Raji (cell line): Measurements from ENCODE around the gene SLC25A26.

Source experiments
- POLR2A ChIP-seq: IDR thresholded peaks from 2 replicates; pipeline ENCODE4 v1.6.1; 2011; ENCODE audit warnings: low read depth, low read length, control low read depth; ENCODE audit not compliant: insufficient read depth

The SLC25A26 gene

DNA sequence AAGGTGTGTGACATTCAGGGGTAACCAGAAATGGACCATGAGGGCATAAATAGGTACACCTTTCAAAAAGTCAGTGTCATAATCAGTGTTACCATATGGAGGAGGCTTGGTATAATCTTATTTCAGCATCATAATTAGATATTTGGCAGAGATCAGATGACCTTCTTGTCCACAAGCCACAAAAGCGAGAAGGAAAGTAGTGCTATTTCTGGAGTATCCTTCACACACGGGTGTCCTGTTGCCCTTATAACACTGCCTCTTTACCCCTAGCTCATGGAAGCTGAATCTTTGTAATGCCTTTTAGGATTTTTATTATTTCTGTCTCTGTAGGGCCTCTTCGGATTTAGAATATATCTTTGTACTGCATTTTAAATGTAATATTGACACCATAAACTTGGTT, 147.2 kb downstream of the SLC25A26 start:
- TF ChIP-seq POLR2A = no peak

DNA sequence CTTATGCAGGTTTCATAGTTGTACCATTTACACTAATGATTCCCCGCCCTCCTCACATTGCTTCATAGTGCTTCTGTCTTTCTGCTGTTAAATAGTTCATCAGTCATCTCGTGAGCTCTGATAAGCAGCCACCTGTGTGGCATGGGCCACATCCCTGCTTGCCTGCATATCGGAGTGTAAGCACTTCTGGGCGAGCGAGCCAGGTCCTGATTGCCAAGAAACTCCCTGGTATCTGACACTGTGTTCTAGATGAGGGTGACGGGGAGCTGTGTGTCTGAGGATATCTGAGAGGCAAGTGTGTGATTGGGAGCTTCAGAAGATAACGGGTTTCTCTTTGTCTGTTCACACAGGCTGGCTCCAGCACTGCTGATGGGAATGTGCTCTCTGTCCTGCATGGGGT, 149.4 kb downstream of the SLC25A26 start:
- no peak for TF ChIP-seq POLR2A

DNA sequence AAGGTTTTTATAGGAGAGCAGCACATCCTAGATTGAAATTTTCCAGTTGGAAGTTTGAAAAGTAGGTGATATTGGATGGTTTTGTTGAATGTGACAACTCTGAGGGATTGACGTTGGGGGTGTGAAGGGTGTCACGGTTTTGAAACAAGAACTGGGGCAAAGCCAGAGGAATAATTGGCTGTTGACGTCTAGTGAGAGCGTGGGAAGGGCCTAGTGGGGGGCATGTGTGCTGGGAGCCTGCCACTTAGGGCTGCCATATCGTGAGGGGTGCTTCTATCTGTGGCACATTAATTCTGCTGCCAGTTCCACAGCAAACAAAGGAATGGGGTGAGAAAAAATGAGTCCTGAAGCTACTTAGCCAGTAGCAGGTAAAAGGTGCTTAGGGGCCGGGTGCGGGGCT, 150.6 kb downstream of the SLC25A26 start:
- no peak for TF ChIP-seq POLR2A

DNA sequence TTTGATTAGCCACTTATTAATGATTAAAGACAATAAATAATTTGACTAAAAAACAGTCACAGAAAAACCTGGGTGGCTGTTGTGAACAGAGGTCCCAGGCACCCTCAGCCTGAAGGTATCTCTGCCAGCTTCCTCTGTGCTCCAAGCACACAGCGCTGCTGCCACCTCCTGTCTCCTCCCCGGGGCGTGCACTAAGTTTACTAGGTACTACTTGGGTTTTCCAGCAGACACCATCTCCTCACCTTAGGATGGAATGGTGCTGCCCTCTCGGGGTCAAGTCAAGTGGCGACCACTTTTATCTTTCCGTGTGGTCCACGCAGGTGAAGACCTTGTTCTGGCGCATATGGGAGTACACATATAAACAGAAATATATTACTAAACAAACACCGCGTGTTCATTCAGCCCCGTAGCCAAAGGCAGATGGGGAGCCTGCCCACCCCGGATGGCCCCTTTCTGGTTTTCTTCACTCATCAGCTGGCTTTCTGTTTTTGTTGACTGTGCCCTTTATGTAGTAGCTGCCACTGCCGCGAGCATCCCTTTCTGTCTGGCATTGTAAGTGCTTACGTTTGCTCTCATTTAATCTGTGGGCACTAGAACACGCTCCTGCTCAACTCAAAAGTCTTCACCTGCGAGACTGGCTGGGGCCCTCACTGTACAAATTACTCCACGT, 152.0 kb downstream of the SLC25A26 start:
- TF ChIP-seq POLR2A = no peak

DNA sequence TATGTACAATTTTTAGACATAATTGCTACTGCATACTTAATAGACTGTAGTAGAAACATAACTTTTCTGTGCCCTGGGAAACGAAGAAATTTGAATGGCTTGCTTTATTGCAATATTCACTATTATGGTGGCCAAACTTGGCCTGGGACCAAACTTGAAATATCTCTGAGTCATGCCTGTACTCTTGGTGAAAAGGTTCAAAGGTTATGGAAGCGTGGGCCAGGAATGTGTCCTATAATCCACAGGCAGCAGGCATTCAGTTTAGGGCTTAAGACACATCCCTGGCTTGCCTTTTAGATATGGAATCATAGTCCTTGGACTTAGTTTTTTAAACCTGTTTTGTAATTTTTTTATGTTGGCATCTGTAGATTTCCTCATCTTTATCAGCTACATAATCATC, 155.8 kb downstream of the SLC25A26 start:
- no peak for TF ChIP-seq POLR2A

DNA sequence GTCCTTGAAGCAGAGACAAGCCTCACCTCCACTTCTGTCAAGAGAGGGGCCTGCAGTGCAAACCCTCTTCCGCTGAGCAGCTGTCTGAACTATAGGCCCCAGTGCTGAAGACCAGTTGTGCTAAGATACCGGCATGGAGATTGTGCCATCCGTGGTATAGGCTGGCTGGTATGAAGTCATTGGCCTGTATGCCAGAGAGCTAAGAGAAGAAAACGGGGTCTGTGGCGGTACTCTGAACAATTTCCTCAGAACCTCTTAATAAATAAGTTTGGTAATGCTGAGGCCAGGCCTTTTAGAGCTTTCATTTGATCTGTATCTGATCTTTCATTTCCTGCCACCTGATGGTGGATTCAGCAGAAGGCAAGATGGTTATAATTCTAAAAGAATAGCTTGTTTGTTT, 157.0 kb downstream of the SLC25A26 start:
- TF ChIP-seq POLR2A = no peak

DNA sequence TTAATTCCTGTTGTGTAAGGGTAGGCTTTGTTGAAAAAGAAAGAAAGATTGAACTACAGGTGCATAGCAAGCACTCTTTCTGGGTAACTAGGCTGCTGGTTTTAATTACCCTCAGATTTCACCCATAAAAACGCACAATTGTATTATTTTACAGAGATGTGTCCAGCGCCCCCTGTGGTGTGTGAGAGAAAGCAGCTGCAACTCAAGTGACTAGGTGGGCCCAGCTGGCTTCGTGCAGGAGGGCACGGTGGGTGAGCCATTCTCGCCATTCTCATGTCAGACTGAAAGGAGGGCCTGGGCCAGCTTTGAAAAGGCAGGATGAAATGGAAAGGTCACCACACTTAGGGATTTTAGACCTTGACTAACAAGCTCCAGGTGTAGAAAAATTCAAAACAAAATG, 157.5 kb downstream of the SLC25A26 start:
- TF ChIP-seq POLR2A = no peak

DNA sequence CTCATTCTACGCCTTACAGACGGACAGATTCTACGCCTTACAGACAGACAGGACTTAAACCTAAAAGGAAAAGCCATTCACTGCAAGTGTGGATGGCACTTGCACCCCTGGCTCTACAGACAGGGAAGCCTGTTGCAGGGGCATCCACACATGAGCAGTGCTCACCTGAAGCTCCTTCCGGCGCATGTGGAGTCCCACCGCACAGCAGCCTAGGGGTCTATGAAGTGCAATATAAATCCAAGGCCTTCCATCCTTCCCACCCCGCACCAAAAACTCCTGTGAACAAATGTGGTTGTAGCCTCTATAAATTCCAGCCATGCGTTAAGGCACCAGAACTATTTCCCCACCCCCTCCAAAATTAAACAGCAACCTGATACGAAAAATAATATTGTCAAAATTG, 158.8 kb downstream of the SLC25A26 start:
- TF ChIP-seq POLR2A = no peak

DNA sequence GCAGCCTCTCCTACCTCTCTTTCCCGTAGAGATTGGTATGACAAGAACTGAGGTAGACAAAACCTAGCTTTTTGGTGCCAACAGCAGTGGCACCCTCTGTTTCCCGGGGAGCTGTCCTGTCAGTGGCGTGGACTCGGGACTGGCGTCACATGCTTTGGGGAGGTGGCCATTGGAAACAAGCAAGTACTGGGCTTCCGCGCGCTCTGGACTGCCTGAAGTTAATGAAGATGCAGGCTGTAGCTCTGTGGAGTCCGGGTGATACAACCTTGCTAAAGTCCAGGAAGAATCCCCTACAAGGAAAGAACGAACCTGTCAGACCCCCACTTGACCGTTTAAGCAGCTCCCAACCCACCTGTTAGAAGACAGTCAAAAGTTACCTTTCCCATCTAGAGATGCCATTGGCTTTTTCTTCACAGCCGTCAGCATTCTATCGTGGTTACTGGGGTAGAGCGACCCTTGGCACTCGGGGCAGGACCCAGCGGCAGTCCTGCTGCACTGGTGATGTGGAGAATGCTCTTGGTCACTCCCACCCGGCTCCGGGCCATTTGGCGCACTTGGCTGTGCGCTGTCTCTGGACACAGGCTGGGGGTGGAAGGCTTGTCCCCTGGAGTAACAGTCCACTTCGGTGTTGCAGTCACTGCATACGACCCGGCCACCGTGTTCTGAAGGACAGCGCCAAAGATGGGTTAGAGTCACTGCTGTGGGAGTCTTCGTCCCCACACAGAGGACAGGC, 159.6 kb downstream of the SLC25A26 start:
- TF ChIP-seq POLR2A = no peak

DNA sequence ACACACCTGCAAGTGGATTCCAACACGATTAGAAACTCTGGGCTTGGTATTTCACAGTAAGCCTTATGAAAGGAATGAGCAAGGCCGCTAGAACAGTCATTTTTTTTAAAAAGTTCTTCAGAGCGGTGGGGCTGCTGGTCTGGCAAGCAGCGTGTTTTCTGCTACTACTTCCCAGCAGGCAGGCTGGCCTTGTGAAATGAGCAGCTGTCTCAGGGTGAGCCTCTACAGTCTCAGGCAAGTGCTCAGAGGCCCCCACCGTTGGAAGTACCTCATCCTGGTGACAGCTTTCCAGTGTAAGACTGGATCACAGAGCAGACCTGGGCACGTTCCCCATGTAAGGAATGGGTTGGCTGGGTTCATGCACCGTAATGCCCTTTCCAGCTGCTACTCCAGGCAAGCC, 160.8 kb downstream of the SLC25A26 start:
- no peak for TF ChIP-seq POLR2A

DNA sequence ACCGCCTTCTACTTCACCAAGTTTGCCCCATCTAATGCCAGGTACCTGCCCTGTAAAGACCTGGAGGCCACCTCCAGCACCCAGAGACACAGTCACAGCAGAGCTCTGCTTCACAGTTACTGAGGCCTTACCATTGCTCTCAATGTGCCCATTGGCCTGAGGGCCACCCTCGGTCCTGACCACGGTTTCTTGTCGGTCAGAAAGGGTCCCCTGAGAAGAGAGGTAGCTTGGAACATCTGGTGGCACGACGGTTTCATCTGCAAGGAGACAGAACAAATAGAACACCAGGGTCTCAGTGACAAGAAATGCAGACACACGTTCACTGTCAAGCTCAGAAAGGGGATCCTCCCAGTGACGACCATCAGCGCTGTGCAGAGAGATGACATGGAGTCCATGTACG, 161.3 kb downstream of the SLC25A26 start:
- TF ChIP-seq POLR2A = no peak

DNA sequence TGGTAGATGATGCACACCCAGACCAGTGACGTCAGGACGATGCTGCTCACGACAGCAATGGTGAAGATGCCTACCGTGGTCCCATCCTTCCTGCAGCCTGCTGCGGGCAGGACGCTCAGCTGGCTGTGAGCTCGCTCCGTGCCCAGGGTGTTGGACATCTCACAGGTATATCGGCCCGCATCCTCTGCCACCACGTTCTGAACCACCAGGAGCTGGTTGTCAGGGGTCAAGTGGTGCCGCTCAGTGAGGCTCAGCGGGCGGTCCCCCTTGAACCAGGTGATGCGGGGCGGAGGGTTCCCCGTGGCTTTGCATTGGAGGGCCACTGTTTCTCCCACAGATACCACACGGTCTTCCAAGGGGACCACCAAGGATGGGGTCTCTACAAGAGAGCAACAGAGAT, 162.2 kb downstream of the SLC25A26 start:
- TF ChIP-seq POLR2A = no peak

DNA sequence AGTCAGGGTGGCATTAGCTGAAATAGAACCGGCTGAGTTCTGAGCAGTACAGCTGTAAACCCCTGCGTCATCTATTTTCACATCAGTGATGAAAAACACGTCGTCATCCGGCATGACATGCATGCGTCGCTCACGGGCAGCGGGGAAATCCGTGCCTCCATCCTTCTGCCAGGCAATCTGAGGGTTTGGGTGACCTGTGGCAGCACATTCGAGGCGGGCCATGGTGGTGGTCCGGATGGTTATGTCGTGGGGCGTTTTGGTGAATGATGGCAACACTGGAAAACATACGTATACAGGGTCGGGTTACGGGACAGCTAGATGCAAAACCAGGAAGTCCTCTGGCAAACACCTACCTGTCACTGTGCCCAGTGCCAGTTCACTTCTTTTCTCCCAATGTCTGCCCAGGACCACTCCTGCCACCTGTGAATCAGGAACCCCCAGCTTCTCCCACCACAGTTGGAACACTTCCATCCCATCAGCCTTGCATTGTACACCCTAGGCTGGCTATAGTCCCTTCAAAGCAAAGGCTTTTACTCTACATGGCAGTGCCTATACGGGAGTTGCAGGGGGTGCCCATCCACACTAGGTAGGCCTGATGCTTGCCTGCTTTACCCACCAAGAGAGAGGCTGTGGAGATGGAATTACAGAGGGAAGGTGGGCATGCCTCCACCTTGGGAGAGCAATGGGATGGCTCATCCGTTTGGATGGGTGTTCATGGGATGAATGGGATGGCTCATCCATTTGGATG, 163.4 kb downstream of the SLC25A26 start:
- TF ChIP-seq POLR2A = no peak

DNA sequence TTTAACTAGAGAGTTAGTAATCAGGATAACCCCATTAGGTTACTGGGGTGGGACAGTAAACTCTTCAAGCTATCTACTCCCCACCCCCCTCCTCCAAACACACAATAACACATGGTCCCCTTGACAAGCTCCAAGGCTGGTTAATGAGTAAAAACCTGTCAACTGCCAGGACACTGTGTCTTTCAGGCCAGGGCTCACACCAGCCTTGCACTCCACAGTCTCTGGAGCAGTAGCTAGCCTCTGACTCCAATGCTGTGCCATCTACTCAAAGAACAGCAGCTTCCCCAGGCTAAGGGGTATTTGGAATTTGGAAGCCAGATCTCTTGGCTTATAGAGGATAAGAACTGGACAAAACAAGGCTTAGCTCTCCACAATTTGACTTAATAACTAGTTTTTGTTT, 164.3 kb downstream of the SLC25A26 start:
- TF ChIP-seq POLR2A = no peak

DNA sequence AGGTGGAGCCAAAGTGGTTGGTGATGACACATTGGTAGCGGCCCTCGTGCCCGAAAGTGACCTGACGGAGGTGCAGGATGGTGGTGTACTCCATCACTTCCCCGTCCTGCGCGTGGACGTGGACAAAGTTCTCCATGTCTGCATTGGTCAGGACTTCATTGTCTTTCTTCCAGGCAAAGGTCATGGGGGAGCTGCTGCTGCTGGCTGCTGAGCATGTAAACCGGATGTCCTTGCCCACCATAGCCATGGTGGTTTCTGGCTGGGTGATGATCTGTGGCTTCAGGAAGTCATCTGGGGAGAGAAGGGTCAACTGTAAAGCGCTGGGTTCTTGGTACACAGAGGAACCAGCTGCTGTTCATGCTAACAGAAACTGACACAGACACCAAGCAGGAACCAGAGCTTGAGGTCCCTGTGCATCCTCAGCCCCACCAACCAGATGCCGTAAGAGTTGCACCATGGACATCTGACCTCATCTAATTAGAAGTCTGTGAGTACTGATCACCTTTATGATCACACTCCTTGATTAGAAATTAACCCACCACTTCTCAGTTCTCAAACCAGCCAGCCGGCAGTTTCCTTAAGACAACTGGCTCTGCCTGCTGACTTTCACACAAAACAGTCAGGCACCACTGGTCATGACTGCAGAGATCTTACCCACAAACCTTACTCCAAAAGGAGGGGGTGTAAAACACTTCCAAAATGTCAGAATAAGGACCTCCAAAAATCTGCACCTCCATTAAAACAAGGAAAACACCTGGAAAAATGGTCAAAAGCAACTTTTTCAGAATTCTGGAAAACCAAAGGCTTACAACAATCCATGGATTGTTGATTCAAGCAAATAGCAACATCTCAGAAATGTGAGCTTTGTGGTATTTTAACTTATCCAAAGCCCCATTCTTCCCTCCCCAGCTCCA, 165.5 kb downstream of the SLC25A26 start:
- no peak for TF ChIP-seq POLR2A
